Lower lobe of right lung (tissue), 2 donors: ENCODE data around the gene PMP22. TPM values are rescaled to one million over a fixed set of nuclear protein-coding genes. Genes with fewer than 3 reads are reported as not detected.
A peak's percentile ranks its signal among the peaks of the same experiment; 100 is the strongest.

Experiments used
- ATAC-seq, 2 donors: fragments of 200-7000 bp; cut with Tn5 transposase; one replicate each; pipeline ENCODE4 v1.9.1; 2020 to 2022; ENCODE audit warnings: mild to moderate bottlenecking in 2 of 2, moderate library complexity in 2 of 2
- DNase-seq: peaks from one replicate; pipeline ENCODE4 v3.0.0-alpha.2; 2020
- H3K27ac ChIP-seq: fragments of 200-600 bp; one replicate; pipeline ENCODE4 v1.8.0; 2022
- H3K27me3 ChIP-seq: fragments of 200-600 bp; one replicate; pipeline ENCODE4 v1.8.0; 2022; ENCODE audit warnings: low read depth
- H3K36me3 ChIP-seq: fragments of 200-600 bp; one replicate; pipeline ENCODE4 v1.8.0; 2022; ENCODE audit warnings: mild to moderate bottlenecking
- H3K4me1 ChIP-seq: fragments of 200-600 bp; one replicate; pipeline ENCODE4 v1.8.0; 2022
- H3K4me3 ChIP-seq: fragments of 200-600 bp; one replicate; pipeline ENCODE4 v1.8.0; 2022; ENCODE audit warnings: mild to moderate bottlenecking
- H3K9me3 ChIP-seq: fragments of 200-600 bp; one replicate; pipeline ENCODE4 v1.8.0; 2022
- intact Hi-C: fragments of 100-400 bp; cut with DNase I; formaldehyde crosslinking; loops from one replicate; pipeline ENCODE4 v1.11.0; 2022
- total RNA-seq: library from RNA; stranded (reverse); fragmentation: NEBNext Ultra II Directional; extraction: Animal tissue kit (Norgen Biotek cat#: 25700); gene quantifications from one replicate; pipeline ENCODE4 v1.2.1, GENCODE V29; 2021
- TF ChIP-seq, protein P1 (sequence below): fragments of 200-600 bp; IDR thresholded peaks from one replicate; pipeline ENCODE4 v1.8.0; 2022; ENCODE audit warnings: antibody characterized with exemption, mild to moderate bottlenecking
- donor health status: DM: no; HTN: yes; CAD: no; lungs with severe emphysema.

PMP22 gene
- total RNA-seq, 1 donor from 2014 or later = 125 TPM

DNA sequence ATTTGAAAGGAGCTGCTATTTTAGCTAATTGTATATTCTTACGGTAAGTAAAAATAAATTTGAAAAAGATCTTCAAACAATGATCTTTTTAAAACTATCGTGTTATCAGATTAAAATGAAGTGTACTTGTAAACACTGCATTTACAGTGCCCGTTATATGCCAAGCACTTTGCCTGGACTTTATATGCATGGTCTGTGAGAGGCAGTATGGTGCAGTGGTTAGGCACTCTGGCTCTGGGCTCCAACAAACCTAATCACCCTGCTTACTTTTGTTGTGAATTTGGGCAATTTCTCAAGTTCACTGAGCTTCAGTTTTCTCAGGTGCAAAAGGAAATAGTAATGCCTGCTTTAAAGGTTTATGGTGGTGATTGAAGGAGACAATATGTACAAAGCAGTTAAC is 1.4 kb downstream of the PMP22 start:
- DNase-seq = no peak
- H3K27ac ChIP-seq = peak overlapping the region; percentile 91
- peak overlapping the region; percentile 69 for H3K4me3 ChIP-seq
- peaks cover 8% of the 10 kb centered on the region for H3K36me3 ChIP-seq
- H3K27me3 ChIP-seq = peaks cover 12% of the 10 kb centered on the region
- TF ChIP-seq, protein P1, sequence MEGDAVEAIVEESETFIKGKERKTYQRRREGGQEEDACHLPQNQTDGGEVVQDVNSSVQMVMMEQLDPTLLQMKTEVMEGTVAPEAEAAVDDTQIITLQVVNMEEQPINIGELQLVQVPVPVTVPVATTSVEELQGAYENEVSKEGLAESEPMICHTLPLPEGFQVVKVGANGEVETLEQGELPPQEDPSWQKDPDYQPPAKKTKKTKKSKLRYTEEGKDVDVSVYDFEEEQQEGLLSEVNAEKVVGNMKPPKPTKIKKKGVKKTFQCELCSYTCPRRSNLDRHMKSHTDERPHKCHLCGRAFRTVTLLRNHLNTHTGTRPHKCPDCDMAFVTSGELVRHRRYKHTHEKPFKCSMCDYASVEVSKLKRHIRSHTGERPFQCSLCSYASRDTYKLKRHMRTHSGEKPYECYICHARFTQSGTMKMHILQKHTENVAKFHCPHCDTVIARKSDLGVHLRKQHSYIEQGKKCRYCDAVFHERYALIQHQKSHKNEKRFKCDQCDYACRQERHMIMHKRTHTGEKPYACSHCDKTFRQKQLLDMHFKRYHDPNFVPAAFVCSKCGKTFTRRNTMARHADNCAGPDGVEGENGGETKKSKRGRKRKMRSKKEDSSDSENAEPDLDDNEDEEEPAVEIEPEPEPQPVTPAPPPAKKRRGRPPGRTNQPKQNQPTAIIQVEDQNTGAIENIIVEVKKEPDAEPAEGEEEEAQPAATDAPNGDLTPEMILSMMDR = no peak
- intact Hi-C loops = no loop called here
- peaks cover 24% of the 10 kb centered on the region for H3K4me1 ChIP-seq
- ATAC-seq = no peak
- no peaks in the 10 kb centered on the region for H3K9me3 ChIP-seq

DNA sequence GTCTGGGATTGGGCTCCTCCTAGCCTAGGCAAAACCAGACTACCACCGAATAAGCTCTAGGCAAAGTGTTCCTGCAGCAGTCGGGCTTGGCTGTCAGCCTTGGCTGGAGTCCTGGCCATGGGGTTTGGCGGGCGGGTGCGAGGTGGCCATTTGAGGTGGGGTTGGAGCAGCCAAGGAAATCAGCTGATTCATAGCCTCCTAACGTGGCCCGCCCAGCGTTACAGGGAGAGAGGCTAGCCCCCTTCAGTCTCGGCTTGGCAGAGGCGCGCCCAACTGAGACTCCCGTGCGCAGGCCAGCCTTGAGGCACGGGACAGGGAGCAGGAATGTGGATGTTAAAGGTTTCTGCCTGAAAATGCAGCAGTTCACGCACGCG is 1.9 kb downstream of the PMP22 start:
- H3K4me1 ChIP-seq = peaks cover 29% of the 10 kb centered on the region
- peaks cover 12% of the 10 kb centered on the region for H3K27me3 ChIP-seq
- no peaks in the 10 kb centered on the region for H3K9me3 ChIP-seq
- ATAC-seq = peak; percentile 30 to 45
- intact Hi-C loops = no loop called here
- H3K4me3 ChIP-seq = peak overlapping the region; percentile 69
- peak overlapping the region; percentile 91 for H3K27ac ChIP-seq
- peaks cover 13% of the 10 kb centered on the region for H3K36me3 ChIP-seq
- DNase-seq = peak; percentile 71
- TF ChIP-seq, protein P1 = no peak

DNA sequence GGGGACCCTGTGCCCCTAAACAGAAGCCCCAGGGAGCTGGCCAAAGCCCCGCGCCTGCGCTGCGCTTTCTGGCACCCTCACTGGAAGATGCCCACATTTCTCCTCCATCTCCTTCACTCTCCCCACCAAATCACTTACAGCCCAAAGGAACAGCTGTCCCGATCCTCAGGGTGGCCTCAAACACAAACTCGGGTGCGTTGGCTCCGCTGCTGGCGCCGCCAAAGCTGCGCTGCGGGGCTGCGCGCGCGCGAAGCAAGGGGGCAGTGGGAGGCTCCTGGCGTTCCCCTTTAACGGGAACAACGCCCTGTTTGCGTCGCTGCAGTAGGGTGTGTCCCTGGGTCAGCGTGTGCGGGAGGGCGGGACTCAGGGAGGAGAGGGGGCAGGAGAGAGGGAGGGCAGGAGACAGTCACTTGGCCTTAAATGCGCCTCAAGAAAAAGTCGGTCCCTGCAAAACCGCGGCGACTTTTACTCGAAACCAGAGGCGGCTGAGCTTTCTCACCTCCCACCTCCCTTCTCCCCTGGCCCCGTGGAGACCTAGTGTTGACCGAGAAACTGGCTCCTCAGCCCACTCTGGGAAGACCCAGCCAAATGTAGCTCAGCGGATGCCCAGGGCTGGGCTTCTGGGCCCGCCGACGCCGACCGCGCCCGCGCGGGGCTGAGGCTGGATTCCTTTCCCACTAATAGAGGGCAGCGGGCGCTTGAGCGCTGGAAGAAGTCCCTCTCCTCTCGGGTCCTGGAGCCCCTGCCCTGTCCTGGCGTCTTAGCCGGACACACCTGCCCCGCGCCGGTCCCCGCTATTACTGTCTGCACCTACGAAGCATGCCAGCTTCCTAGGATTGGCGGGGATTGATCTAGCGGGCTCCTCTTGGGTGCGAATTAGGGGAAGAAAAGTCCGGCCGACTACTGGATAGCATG is 2.6 kb downstream of the PMP22 start:
- Histone ChIP-seq H3K27ac (peak overlapping the region; percentile 91), H3K4me1 (peaks cover 35% of the 10 kb centered on the region), H3K36me3 (peaks cover 19% of the 10 kb centered on the region), H3K9me3 (no peaks in the 10 kb centered on the region), H3K27me3 (peaks cover 12% of the 10 kb centered on the region), H3K4me3 (peak overlapping the region; percentile 69)
- ATAC-seq (peak; percentile 84 to 91), DNase-seq (peak; percentile 85)
- intact Hi-C loops = no loop called here
- TF ChIP-seq, protein P1 = no peak

DNA sequence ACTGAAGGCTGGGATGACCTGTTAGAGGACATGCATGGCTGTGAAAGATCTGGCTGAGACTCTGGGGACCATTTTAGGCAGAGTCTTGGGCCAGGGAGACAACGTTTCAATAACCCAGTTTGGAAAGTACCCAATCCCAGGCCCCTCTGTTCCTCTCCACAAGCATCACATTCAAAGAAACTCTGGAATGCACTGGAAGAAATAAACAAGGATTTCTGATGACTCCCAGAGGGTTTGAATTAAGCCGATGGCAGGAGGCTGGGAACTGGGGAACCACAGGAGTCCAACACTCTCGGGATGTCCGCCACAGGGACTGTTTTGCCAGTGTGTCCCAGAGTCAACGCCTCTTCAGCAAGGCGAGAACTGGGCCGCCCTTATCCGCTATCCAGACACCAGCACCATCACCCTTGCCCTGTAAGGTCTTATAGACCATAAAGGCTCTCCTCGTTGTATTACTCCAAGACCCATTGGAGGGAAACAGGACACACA is 3.3 kb downstream of the PMP22 start:
- intact Hi-C loops = no loop called here
- peak in 1 of 2 donors; percentile 0 for ATAC-seq
- peaks cover 42% of the 10 kb centered on the region for H3K4me1 ChIP-seq

DNA sequence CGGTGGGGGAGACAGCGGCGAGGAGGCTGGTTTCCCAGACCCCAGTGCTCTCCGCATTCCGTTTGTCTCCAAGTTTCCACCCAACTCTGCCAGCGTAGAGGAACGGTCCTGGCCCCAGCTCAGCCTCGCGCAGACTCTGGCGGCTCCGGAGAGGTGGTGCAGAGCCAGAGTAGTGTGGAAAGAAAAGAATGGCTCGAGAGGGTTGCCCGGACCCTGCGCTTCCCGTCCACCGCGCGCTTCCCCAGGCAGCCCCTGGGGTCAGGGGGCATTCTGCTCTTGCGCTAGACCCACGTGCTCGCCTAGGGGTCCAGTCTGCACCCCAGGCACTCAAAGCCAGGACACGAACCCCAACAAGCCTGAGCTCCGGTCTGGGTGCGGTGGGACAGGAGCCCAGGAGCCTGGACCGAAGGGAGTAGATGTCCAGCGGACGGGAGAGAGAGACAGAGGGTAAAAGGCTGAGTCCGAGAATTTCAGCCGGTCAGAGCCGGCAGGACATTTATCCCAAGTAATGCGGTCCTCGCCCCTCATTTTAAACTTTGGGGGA is 3.8 kb downstream of the PMP22 start:
- H3K27ac ChIP-seq = peak overlapping the region; percentile 91
- H3K36me3 ChIP-seq = peaks cover 21% of the 10 kb centered on the region
- peaks cover 12% of the 10 kb centered on the region for H3K27me3 ChIP-seq
- H3K4me3 ChIP-seq = peak overlapping the region; percentile 69
- H3K4me1 ChIP-seq = peaks cover 48% of the 10 kb centered on the region
- peak; percentile 54 for DNase-seq
- intact Hi-C loops = no loop called here
- no peaks in the 10 kb centered on the region for H3K9me3 ChIP-seq
- peak; percentile 39 to 42 for ATAC-seq
- TF ChIP-seq, protein P1 = no peak

More for the DNA sequence above, 3.3 kb downstream of the PMP22 start:
- Histone ChIP-seq H3K27me3 (peaks cover 12% of the 10 kb centered on the region), H3K9me3 (no peaks in the 10 kb centered on the region), H3K4me3 (peak overlapping the region; percentile 69), H3K36me3 (peaks cover 19% of the 10 kb centered on the region), H3K27ac (peak overlapping the region; percentile 91)
- TF ChIP-seq, protein P1 = no peak
- DNase-seq = no peak
